Peyer's patch (tissue), 4 donors: ENCODE measurements around the gene BCAN.

Experiments
- POLR2A ChIP-seq, 2 donors: fragments of 450-650 bp; IDR thresholded peaks; one replicate each; pipeline ENCODE4 v1.5.1; 2017; ENCODE audit warnings: antibody characterized with exemption in 2 of 2, mild to moderate bottlenecking in 2 of 2, moderate library complexity in 2 of 2
- TF ChIP-seq, protein P1 (sequence below), 6 experiments: fragments of 450-650 bp in 4 of 6; fragments of 200-600 bp in 2 of 6; sonication (generic) in 1 of 6; IDR thresholded peaks; one replicate each; pipeline ENCODE4 v1.5.1; 2017 to 2019; ENCODE audit warnings: antibody characterized with exemption in 6 of 6, mild to moderate bottlenecking in 3 of 6, moderate library complexity in 1 of 6

DNA sequence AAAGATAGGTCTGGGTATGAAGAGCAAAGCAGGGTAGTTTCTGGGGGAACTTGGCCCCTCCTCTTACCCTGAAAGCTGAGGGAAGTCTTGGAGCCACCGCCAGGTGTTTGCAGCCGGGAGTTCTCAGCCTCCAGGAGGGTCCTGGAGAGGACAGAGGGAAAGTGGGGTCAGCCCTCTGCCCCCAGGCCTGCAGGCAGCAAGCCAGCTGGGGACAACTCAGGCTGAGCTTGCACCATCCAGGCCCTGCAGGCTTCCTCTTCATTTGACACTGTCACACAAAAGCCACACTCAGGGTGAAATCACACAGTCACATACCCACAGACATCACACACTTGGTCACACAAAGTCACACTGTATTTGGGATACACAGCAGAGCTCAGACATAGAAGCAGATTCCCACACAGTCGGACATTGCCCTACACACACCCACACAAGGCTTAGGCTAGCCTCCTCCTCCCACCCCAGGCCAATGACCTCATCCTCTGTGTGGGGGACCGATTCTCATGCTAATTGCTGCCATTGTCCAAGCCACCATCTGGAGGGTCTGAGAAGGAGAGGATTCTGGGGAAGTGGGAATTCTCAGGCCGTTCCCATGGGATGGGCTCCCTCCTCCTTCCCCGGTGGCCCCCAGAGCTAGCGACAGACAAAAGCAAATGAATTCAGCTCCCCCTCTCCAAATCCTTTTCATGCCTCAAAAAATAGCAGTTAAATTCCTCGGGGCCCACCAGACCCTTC lies 31.6 kb downstream of the BCAN start:
- TF ChIP-seq, protein P1, sequence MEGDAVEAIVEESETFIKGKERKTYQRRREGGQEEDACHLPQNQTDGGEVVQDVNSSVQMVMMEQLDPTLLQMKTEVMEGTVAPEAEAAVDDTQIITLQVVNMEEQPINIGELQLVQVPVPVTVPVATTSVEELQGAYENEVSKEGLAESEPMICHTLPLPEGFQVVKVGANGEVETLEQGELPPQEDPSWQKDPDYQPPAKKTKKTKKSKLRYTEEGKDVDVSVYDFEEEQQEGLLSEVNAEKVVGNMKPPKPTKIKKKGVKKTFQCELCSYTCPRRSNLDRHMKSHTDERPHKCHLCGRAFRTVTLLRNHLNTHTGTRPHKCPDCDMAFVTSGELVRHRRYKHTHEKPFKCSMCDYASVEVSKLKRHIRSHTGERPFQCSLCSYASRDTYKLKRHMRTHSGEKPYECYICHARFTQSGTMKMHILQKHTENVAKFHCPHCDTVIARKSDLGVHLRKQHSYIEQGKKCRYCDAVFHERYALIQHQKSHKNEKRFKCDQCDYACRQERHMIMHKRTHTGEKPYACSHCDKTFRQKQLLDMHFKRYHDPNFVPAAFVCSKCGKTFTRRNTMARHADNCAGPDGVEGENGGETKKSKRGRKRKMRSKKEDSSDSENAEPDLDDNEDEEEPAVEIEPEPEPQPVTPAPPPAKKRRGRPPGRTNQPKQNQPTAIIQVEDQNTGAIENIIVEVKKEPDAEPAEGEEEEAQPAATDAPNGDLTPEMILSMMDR (IDR thresholded peaks at IDR 0.05) = no peak
- TF ChIP-seq POLR2A (IDR thresholded peaks at IDR 0.05) = no peak
